HG03159 (cell line): ENCODE measurements around the gene PTPRN2.
"Not testable (repeated sequence)": the region's sequence is repeated elsewhere in the genome, so short reads cannot be mapped to it uniquely, and the experiment has no call there.

Source experiments
- ATAC-seq: cut with Tn5 transposase; IDR thresholded peaks from one replicate; pipeline ENCODE4 v1.9.1; 2021; ENCODE audit warnings: mild to moderate bottlenecking, moderate library complexity; ENCODE audit not compliant: unreplicated experiment

PTPRN2 gene

GRCh38 chr7:158535079-158535478 is 52.5 kb downstream of the PTPRN2 start:
- ATAC-seq: no peak

- no peak for ATAC-seq
Observed at GRCh38 chr7:158534598-158534997, 53.0 kb downstream of the PTPRN2 start.

GRCh38 chr7:158534134-158534515 is 53.5 kb downstream of the PTPRN2 start:
- not testable (repeated sequence) for ATAC-seq

- no peak for ATAC-seq
Observed at GRCh38 chr7:158533386-158534133, 54.1 kb downstream of the PTPRN2 start.

GRCh38 chr7:158532093-158532627 is 55.5 kb downstream of the PTPRN2 start:
- no peak for ATAC-seq

GRCh38 chr7:158531661-158532060 is 56.0 kb downstream of the PTPRN2 start:
- ATAC-seq: no peak

GRCh38 chr7:158530800-158531609 is 56.6 kb downstream of the PTPRN2 start:
- no peak for ATAC-seq

- ATAC-seq: no peak
Observed at GRCh38 chr7:158529181-158530096, 58.2 kb downstream of the PTPRN2 start.

GRCh38 chr7:158527915-158528502 is 59.6 kb downstream of the PTPRN2 start:
- ATAC-seq: no peak

GRCh38 chr7:158527495-158527894 is 60.1 kb downstream of the PTPRN2 start:
- no peak for ATAC-seq

GRCh38 chr7:158527038-158527437 is 60.6 kb downstream of the PTPRN2 start:
- no peak for ATAC-seq

- no peak for ATAC-seq
Observed at GRCh38 chr7:158526531-158526930, 61.1 kb downstream of the PTPRN2 start.

- ATAC-seq: no peak
Observed at GRCh38 chr7:158525648-158526484, 61.8 kb downstream of the PTPRN2 start.

- no peak for ATAC-seq
Observed at GRCh38 chr7:158524749-158525635, 62.6 kb downstream of the PTPRN2 start.

GRCh38 chr7:158524286-158524685 is 63.3 kb downstream of the PTPRN2 start:
- not testable (repeated sequence) for ATAC-seq

GRCh38 chr7:158523877-158524276 is 63.7 kb downstream of the PTPRN2 start:
- ATAC-seq: not testable (repeated sequence)

- not testable (repeated sequence) for ATAC-seq
Observed at GRCh38 chr7:158523165-158523856, 64.3 kb downstream of the PTPRN2 start.

GRCh38 chr7:158521795-158522194 is 65.8 kb downstream of the PTPRN2 start:
- ATAC-seq: not testable (repeated sequence)
